Retinal pigment epithelial cell (primary cell): ENCODE measurements around the gene CCDC136.

Experiments used
- DNase-seq: peaks from one replicate; pipeline ENCODE4 v3.0.0-alpha.2; 2010; ENCODE audit warnings: low read depth
- H3K4me3 ChIP-seq: 2 replicates; pipeline ENCODE4 v1.5.1; 2011; ENCODE audit warnings: mild to moderate bottlenecking, low read length, control low read depth, moderate library complexity
- CTCF ChIP-seq: conservative IDR thresholded peaks from 2 replicates; pipeline ENCODE4 v1.5.1; 2011; ENCODE audit warnings: low read depth, low read length, control low read depth, inconsistent platforms

Gene CCDC136

GRCh38 chr7:128777156-128778123 lies 14.3 kb upstream of the CCDC136 start:
- no peak overlapping the region for H3K4me3 ChIP-seq
- TF ChIP-seq CTCF: no peak
- DNase-seq: no peak

- no peak for TF ChIP-seq CTCF
- H3K4me3 ChIP-seq: no peak overlapping the region
- DNase-seq: no peak
Observed at GRCh38 chr7:128778946-128779345, 12.8 kb upstream of the CCDC136 start.

DNA sequence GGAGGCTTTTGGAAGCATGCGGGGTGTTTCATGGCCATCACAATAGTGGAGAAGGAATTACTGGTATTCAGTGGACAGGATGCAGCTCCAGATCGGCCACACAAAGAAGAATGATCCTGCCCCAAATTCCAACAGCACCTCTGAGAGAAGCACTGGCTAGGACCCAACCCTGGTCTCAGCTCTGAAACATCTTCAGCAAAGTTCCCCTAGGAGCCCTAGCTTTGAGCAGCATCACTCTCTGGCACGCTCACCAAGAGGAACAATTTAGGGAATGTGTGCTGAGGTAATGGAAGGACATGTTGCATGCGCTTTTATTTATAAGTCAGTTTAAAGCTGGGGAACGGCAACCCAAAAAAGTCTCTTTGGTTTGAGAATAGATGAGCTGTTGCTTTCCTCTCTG lies 10.6 kb upstream of the CCDC136 start:
- H3K4me3 ChIP-seq: no peak overlapping the region
- TF ChIP-seq CTCF: no peak
- no peak for DNase-seq

DNA sequence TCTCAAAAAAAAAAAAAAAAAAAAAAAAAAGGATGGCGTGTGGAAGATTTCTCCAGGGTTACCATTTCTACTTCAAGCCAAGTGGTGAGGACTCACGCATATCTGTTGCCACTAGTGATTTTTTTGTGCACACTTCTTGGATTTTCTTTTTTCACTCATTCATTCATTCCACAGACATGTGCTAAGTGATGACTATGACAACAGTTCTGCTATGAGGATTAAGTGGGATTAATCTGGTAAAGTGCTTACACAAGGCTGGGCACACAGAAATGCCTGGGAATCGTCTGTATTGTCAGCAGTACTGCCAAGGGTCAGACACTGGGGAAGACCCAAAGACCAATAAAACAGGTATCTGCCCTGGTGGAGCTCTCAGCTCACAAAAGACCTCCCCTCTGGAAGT lies 9.9 kb upstream of the CCDC136 start:
- DNase-seq: no peak
- H3K4me3 ChIP-seq: no peak overlapping the region
- no peak for TF ChIP-seq CTCF

- H3K4me3 ChIP-seq: no peak overlapping the region
- TF ChIP-seq CTCF: no peak
- no peak for DNase-seq
Observed at GRCh38 chr7:128783143-128783861, 8.5 kb upstream of the CCDC136 start.

DNA sequence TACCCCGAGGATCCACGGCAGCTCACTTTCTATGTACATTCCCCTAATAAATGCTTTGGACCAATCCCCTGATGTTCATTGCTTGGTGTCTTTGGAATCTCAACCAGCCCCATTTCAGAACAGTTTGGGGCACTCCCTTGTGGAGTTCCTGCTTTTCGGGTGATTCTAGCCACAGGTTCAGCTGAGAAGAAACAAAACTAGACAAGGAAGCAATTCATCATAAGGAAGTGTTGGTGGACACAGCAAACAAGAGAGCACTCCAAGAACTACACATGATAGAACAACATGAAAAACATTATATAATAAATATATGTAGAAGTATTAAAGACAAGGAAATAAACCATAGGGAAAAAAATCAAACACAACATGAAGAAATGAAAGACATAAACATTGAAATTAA lies 6.0 kb upstream of the CCDC136 start:
- TF ChIP-seq CTCF: no peak
- no peak for DNase-seq

More for the DNA sequence above, 6.0 kb upstream of the CCDC136 start:
- no peak overlapping the region for H3K4me3 ChIP-seq
